NAMALWA (cell line): ENCODE measurements around the gene MUC4.
A peak's percentile ranks its signal among the peaks of the same experiment; 100 is the strongest.
"Not testable (repeated sequence)": the region's sequence is repeated elsewhere in the genome, so short reads cannot be mapped to it uniquely, and the experiment has no call there.

Source experiments
- DNase-seq: peaks from one replicate; pipeline ENCODE4 v3.0.0-alpha.2; 2015; ENCODE audit warnings: low spot score

The MUC4 gene

DNA sequence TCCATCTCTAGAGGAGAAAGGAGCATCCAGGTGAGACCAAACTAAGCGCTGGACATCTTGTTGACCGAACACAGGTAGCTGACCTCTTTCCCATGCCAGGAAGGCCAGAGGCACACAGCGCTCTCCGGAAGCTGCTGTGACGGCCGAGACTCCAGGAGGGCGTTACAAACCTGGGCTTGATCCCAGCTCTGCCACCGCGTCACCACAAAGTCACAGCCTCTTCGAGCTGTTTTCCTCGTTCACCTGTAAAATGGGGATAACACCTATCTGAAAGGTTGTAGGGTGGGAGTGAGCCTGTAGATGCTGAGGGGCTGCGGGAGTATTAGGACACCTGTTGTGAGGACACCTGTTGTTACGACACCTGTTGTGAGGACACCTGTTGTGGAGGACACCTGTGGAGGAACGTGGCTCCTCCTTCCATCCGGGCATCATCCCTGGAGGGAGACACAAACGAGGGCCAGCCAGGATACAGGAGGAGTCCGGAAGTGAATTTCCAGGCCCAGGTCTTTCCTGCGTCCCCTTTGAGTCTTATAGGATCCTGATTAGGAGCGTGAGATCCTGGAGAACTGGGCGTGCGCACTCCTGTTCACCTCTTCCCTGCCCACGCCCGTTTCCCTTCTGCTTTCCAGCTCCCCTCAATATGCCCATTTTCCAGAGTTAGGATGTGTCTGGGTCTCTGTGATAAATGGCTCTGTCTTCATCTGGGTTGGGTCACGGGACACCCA is 2.3 kb upstream of the MUC4 start:
- DNase-seq = no peak

DNA sequence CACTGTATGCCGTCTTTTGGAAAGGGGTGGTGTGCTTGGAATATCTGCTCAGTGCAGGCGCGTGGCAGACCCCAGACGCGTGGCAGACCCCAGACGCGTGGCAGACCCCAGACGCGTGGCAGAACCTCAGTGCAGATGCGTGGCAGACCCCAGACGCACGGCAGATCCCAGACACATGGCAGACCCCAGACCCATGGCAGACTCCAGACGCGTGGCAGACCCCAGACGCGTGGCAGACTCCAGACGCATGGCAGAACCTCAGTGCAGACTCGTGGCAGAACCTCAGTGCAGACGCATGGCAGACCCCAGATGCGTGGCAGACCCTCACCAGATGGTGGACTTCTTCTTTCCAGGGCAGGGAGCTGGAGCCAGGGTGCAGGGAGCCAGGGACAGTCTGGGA is 637 bp upstream of the MUC4 start:
- DNase-seq = no peak

DNA sequence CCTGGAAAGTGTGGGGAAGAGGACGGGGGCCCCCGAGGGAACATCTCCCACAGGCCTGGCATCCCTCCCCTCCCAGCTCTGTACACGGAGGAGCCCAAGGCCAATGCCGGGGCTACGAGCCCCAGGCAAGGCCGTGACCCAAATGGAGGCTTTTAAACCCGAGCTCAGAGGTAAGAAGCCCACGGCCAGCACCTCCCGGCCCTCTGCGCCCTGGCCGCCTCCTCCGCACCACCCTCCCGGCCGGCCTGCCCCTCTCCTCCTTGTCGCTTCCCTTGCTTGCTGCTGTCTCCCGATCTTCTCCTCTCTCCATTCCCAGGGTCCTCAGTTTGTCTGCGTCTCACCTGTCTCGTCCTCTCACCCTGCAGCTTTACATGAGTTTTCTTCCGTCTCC is 1.3 kb downstream of the MUC4 start:
- no peak for DNase-seq

DNA sequence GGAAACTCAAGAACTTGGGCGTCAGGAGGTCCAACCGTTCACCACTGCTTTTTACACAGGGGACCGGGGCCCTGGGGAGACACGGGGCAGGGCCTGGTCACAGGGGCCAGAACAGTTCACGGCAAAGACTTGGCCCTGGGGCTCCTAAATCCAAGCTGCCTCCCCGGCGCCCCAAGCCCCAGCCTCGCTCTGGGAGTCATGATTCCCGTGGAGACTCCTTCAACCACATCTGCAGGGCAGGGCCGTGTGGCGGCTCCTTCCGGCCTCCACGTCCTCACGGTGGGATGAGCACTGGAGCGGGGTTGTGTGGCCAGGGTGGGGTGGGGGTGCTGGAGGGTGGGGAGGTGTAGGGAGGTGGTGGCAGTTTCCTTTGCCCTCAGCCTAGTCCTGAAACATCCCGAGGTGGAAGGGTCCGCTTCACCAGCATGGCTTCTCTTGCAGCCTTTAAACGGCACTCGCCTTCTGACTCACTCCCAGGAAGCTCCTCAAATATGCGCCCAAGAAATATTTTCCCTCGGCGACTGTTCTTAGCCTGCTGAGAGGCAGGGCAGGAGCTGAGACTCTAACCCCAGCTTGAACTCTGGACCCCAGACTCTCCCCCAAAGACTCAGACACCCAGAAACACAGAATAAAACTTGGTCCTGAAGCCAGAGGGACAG is 1.8 kb downstream of the MUC4 start:
- no peak for DNase-seq

DNA sequence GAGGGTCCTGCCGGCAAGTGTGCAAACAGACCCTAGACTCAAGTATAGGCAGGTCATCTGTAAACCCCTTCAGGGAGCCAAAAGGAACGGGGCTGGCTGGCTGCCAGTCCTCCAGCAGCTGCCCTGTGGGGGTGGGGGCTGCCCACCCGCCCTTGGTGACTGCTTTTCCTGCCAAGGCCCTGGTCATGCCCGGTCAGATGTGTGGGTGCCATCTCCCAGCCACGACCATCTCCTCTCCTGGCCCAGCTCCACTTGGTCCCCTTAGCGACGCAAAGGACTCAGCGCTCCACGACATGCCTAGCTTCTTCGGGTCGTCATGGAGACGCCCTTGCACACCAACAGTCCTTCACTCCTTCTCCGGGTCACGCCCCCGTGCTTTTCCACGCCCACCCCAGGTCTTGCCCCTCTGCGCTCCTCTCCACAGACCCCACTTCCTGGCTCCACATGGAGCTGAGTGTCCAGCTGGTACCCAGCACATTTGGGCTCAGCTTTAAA is 2.4 kb downstream of the MUC4 start:
- no peak for DNase-seq

DNA sequence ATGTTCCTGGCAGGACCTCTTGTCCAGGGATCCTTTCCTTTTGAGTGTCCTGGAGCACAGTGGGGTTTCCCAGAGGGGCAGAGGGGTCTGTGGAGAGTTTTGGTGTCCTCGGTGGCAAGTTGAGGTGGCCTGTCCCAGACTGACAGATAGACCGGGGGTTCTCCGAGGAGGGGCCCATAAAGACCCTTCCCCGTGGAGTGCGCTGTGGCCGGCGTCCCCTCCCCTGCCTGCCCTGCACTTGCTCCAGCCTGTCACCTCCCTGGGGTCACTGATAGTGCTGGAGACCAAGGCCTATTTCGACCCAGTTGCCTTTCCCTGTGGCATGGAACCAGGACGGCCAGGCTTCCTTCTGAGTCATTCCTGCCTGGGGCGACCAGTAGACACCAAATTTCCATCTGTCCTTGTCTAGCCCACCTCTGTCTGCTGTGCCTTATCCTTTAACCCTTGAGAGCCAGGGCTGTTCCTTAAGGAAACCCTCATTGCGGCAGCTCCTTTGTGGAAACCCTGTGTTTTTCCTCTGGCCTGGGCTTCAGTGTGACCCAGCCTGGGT is 2.9 kb downstream of the MUC4 start:
- DNase-seq = no peak

DNA sequence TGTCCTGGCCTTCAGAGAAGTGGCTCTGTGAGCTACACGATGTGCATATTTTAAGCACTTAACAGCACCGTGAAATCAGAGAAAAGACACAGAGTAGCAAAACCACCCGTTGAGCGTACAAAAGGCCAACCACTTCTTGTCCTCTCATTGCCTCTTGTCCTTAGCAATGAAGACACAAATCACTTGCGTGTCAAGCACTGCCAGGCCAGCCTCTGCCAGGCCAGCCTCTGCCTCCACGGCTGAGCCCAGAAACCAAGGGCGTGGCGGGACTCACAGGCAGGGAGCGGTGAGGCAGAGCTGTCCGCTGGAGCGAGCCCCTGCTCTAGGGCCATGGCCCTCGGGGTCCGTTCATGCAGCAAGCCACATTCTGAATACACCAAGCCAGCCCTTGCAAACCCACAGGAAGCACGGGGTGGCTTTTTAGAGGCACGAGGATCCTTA is 4.0 kb downstream of the MUC4 start:
- no peak for DNase-seq

DNA sequence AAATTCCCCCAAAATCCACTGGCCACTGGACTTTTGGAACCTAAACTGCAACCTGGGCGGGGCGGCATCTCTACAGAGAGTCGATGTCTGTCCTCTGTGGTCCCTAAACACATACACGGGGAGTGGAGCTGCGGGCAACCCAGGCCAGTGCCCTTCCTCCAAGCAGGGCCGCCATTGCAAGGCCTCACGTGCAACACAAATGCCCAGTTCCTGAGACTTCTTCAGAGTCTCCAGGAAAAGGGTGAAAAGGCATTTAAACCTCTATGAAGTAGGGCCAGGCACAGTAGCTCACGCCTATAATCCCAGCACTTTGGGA is 4.9 kb downstream of the MUC4 start:
- DNase-seq = no peak

DNA sequence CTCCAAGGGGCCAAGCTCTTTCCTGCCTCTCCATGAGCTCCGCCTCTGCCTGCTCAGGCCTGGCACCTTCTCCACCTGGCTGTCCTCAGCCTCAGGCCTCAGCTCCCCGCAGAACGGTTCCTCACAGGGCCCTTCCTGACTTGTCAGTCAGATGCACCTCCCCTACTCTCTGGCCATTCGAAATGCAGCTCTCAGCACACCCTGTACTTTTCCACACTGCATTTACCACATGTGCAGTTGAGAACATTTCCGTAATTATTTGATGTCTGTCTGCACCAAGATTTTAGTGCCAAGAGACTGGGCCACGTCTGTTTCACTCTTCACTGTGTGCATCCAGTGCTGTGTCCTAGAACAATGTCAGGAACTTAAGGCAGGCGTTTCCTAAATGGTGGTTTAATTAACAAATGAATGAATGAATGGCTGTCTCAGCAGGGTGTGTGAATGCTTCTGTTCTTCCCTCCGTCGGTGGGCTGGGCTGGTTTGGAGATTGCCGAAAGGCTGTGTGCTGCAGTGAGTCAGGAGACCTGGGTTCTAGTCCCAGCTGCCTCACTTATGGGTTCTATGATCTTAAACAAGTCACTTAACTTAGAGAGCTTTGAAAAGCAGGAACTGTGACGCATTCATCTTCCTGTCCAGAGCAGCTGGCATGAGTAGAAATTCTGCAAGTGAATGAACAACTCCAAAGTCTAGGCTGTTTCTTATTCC is 5.4 kb downstream of the MUC4 start:
- DNase-seq = peak; percentile 43

DNA sequence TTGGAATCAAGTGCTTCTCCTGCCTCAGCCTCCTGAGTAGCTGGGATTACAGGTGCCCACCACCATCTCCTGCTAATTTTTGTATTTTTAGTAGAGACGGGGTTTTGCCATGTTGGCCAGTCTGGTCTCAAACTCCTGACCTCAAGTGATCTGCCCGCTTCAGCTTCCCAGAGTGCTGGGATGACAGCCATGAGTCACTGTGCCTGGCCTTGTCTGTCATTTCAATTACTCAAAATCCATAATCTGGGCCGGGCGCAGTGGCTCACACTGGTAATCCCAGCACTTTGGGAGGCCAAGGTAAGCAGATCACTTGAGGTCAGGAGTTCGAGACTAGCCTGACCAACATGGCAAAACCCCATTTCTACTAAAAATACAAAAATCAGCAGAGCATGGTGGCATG is 6.1 kb downstream of the MUC4 start:
- DNase-seq = not testable (repeated sequence)

DNA sequence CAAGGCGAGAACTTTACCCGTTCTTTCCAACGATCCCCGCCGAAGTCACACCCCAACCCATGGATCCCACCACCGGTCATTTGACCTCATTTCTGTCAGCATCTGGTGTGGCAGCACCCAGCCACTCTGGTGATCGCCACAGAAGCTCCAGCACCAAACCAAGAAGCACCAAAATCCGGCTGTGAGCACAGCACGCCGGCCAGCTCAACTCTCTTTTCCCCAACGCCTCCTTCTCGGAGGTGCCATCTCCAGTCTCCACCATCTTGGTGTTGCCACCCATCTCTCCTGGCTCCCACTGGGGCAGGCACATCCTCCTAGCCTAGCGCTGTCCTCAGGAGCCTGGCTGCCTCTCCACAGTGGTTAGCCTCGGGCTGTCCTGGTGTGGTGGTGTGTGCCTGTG is 6.5 kb downstream of the MUC4 start:
- DNase-seq = no peak

DNA sequence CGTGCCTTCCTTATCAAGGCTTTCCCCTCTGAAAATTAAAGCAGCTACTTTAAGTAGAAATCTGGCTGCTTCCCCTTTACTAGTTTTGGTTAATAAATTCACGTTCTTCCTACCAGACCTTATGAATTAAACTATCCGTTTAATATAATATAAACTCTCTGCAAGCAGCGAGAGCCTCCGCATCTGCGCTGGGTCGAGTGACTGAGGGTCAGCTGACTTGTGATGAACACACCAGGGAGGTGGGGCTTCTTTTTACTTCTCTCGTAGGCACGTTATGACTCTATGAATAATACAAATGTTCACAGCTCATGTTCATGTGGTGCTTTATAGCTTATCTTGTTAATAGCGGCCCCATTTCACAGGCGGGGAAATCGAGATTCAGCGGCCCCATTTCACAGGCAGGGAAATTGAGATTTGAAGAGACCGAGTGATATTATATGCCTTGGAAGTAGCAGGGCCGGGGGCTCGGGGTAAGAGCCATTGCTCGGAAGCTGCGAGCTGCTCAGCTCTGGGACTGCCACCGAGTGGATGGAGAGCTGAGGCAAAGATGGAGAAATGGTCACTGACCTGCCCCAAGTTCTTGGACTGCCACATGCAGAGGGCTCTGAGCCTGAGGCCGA is 8.3 kb downstream of the MUC4 start:
- no peak for DNase-seq

DNA sequence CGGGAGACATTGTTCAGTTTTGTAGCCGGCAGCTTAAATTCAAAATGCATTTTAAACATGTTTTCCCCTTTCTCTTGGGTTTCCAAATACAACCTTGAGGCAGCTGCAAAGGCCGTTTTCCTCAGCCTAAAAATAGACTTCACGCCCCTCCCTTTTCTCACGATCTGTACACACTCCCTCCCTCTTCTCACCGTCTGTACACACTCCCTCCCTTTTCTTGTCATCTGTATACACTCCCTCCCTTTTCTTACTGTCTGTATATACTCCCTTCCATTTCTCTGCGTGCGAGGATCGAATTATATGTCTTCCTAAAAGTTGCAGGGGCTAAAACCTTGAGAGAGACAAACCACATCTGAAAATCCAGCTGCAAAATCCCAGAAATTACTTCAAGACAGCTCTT is 8.9 kb downstream of the MUC4 start:
- DNase-seq = peak; percentile 42

DNA sequence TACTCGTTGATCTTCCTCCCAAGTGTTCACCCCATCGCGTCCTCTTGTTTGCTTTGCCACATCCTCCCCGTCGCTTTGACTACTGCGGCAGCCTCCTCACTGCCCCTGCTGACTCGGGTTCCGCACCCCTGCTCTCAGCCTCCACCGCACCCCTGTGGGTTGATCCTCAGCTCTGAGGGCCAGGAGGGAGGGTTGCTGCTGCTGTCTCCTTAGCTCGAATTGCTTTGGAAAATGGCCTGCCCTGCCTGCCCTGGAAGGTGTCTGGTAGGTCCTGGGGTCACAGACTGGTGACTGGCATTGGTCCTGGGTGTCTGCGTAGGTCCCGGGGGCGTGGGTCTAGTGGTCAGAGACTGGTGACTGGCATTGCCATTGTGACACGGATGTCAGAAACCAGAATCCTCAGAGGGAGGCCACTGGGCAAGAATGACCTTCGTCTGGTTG is 9.4 kb downstream of the MUC4 start:
- DNase-seq = no peak

DNA sequence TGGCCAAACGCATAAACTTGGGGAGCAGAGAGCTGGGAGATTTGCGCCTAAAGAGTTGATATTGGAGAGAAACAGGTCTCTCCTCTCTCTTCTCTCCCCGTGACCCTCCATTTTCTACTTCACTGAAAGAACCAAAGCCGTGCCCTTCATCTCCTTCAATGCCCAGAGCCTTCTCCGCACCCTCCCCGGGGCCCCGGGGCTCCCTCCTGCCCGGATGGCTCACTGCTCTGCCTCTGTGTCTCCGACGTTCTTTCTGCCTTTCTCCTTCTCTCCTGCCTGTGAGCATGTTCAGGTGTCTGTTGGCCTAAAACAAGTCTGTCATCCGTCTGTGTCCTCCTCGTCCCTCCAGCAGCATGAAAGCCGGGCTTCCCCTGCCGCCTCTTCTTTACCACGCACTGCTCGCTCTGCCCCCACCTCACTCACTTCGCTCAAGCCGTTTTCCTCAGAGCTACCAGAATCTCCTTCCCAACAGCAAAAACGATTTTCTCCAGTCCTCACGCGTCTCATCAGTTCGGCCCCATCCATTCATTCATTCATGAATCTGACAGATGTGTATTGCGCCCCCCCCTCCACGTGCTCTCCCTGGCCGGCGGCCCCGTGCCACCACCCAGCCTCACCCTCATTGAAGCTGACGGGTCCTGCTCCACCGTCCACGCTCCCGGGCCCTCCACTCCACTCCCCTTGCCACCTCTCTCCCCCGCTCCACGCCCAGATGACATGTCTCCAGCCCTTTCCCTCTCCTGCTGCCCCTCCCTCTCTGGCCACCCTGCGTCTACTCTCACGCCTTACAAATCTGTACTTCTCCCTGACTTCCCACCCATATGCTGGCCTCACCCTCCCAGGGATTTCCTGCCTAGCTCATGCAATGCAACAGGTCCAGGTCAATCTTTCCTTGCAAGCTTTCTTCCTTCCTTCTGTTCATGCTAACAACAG is 10.2 kb downstream of the MUC4 start:
- DNase-seq = no peak

DNA sequence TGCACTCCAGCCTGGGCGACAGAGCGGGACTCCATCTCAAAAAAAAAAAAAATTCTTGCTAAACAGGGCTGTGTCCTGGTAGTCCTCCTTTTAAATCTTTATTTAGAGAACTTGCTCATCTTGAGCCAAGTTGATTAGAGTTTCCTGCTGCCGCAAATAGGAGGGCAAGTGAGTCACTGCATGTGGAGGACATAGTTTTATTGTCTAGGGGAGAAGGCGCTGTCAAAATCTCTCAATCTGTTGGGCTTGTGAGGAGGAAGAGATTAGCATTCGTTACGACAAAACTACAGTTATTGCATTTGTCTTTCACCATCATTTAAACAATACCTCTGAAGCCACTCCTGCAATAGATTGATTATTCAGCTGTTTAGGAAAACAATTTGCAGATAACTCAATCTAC is 11.5 kb downstream of the MUC4 start:
- DNase-seq = no peak

DNA sequence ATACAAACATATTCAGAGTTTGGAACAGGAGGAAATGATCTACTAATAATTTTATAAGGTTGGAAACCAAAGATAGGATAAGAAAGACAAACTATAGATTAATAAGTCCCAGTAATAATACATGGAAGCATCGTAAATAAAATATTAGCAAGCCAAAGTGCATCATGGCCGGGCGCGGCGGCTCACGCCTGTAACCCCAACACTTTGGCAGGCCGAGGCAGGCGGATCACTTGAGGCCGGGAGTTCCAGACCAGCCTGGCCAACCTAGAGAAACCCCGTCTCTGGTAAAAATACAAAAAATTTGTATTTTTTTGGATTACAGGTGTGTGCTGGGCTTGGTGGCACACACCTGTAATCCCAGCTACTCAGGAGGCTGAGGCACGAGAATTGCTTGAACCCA is 14.9 kb downstream of the MUC4 start:
- no peak for DNase-seq

DNA sequence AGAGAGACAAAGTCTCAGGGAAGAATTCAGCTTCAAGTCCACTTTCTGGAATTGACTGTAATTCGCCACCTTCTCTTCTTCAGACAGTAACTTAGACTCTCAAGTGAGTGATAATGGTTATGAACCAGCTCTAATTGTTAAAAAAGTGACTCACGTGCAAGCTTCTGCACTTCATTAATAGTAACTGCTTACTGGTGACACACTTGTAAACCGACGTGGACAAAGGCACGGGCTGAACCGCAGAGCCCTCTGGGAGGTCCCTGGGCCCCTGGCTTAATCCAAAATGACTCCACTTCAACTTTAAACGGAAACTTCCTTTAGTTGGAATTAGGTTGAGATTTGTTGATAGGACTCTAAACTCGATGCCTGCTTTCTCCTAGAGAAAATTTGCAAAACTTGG is 17.0 kb downstream of the MUC4 start:
- DNase-seq = no peak

DNA sequence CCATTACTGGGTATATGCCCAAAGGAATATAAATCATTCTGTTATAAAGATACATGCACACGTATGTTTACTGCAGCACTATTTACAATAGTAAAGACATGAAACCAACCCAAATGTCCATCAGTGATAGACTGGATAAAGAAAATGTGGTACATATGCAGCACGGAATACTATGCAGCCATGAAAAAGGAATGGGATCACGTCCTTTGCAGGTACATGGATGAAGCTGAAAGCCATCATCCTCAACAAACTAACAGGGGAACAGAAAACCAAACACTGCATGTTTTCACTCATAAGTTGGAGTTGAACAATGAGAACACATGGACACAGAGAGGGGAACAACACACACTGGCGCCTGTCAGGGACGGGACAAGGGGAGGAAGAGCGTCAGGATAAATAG is 19.1 kb downstream of the MUC4 start:
- not testable (repeated sequence) for DNase-seq

DNA sequence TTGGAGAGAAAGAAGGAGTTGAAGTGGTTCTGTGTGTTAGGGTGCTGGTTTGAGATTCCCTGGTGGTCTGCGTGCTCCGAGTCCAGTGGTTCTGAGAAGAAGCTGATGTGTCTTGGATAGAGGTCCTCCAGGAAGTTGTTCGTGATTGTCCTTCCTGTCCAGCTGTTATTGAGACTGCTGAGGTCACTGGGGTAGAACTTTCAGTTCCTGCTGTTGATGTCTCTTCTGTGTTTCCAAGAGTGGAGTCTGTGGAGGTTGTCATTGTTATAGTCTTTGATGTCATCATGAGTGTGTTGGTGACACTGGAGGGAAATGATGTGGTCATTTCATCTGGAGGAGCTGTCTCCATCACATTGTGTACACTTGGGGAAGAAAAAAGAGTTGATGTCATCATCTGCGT is 20.8 kb downstream of the MUC4 start:
- DNase-seq = no peak
